ENCODE data around the gene SLC6A19. TPM values are rescaled to one million over a fixed set of nuclear protein-coding genes. Genes with fewer than 3 reads are reported as not detected.

Gene SLC6A19
- polyA plus RNA-seq, 3 donors, result 0.07 TPM; not detected in 1

DNA sequence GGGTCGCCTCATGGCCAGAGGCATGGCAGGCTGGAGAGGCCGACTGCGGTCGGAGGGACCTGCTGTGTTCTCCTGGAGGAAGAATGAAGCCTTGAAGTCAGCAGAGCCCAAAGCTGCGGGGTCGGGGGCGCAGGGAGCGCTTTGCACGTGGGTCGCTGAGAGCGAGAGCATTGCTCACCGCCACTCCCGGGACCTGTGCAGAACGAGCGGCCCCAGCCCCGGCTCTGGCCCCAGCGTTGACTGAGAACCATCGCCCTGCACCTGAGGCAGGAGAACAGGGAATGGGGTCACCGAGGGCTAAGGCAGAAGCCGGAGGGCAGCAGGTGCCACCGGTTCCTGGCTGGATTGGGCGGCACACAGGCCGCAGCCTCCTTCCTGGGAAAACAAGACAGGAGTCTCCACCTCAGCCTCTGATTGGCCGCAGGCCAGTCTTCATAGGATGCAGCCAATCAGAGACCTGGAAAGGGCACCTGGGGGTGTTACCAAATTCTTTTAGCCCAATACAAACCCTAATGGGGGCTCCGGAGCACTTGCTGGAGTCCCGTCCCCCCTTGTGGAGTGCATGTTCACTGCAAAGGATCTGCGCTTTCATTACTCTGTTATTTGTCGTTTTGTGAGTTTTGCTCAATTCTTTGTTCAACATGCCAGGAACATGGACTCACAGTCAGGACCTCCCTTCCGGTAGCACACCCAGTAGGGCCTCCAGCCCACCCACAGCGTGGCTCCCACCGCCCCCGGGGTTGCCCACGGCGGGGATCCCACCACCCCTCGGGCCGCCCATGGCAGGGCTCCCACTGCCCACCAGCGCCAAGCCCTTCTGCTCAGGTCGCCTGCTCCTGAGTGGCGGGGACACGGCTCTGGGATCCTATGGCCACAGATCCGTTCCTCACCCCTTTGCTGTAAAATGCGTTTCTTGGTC is 24.7 kb upstream of the SLC6A19 start:
- WGBS, 3 donors, result 86 to 87% (median 87%) methylated on average over 42 of the region's 42 CpGs
- H3K27ac ChIP-seq (ENCODE audit: low read depth, low read length), result no peak overlapping the region

DNA sequence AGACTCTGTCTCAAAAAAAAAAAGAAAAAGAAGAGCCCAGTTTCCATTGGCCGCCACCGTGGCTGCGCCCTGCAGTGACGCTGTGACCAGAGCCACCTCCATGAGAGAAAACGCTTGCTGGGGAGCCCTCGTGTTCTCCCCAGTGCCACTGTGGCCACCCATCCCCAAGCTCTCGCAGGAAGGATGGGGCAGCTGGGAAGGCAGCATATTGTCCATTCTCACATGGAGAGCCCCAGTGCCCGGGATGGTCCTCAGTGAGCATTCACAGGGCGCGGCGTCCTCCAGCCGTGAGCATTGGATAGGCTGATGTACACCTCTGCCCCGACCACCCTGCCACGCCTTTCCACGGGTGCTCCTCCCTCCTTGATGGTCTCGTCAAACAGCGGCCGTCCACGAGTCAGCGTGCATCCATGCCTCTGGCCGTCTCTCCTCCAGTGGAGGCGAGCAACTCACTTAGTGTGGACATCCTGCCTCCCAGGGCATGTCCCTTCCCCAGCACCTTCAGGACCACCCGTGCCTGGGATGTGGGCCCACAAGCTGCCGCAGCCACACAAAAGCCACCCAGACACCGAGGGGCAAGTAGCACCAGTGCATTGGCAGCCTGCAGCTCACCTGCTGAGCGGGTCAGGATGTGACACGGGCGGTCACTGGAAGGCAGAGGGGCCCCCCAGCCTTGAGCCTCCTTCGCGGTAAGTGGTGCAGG is 23.4 kb upstream of the SLC6A19 start:
- 85 to 92% (median 87%) methylated on average over 15 to 29 of the region's 30 CpGs for WGBS, 3 donors
- no peak overlapping the region for H3K27ac ChIP-seq (ENCODE audit: low read depth, low read length)

DNA sequence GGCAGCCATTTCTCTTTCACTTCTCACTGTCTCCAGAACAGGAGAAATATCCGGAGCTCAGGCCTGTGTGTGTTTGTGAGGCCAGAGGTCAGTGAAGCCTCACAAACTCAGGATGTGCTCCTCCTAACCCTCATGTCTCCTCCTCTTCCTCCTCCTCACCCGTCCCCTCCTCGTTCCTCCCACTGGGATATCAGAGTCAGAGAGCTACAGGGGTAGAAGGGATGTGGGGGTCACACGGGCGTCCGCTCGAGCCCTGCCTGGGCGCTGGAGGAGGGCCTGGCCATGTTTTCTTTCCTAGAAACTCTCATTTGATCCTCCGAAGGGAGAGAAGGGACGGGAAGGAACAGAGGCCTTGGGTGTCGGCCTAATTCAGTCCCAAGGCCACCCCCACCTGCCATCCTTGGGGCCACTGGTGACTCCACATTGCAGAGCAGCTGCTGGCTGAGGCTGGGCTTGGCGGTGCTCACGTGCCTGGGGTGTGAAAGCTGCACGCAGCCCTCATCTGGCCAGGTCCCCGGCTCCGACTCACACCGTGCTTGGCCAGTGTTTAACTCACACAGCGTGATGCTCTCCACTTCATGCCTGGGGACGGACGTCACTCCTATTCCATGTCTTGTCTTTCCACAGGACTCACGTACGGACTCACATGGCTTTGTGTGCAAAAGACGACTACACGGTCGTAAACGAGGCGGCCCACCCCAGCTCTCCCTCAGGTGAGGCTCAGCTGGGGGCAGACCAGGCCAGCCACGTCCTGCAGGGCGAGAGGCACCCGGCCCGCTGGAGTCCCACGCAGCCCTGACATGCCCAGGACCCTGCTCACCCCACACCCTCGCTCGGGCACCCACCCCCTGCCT is 22.6 kb upstream of the SLC6A19 start:
- WGBS, 3 donors, result 65 to 77% methylated on average over 31 to 33 of the region's 34 CpGs; no CpG with 5 or more reads in 1 of the 3 donors
- no peak overlapping the region for H3K27ac ChIP-seq (ENCODE audit: low read depth, low read length)

DNA sequence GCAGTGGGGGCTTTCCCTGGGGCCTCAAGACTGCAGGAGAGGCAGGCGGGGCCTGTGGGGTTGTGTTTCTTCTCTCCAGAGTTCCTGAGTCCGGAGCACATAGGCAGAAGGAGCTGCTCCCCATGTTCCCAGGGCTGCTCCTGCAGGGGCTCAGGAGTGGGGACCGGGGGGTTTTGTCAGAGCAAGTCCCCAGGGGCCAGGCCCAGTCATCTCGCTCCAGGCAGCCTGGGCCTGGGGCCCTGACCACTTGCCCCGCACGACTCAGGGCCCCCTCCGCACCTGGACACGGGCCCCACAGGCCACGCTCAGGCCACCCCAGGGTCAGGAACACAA is 22.0 kb upstream of the SLC6A19 start:
- WGBS, 3 donors, result 87 to 93% methylated on average over 6 to 9 of the region's 9 CpGs; no CpG with 5 or more reads in 1 of the 3 donors
- no peak overlapping the region for H3K27ac ChIP-seq (ENCODE audit: low read depth, low read length)

DNA sequence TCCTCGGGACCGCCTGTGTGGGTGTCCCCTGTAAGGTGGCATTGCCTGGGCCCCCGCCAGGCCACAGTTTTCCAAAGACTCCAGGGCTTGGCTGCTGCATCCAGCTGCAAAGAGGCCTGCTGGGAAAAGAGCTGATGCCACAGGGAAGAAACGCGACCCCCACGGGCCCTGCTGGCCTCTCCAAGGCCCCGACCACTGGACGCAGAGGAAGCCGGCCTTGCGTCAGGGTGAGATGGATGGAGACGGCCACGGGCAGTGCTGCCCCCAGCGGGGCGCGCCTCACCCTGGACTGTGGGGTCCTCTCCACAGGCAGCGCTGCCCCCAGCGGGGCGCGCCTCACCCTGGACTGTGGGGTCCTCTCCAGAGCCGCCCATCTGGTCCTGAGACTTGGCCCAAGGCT is 21.3 kb upstream of the SLC6A19 start:
- no peak overlapping the region for H3K27ac ChIP-seq (ENCODE audit: low read depth, low read length)
- WGBS, 3 donors, result 97 to 98% methylated on average over 5 to 11 of the region's 20 CpGs; no CpG with 5 or more reads in 1 of the 3 donors

DNA sequence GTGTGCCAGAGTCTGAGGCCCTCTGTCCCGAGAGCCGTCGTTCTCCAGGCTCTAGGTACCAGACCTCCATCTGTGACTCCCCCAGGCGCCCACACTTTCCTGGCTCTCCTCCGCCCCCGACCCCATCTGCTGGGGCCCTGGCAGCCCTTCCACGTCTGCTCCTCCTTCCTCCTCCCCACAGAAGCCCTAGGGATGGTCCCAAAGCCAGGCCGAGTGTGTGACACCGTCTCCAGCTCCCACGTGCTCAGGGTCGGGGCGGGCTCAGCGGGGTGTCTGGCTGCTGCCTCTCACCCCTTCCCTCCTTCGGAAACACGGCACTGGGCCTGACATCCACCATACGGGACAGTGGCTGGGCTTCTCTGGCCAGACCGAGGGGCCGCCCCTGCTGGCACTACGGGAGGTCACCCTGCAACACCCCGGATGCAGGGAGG is 20.5 kb upstream of the SLC6A19 start:
- 58 to 75% (median 70%) methylated on average over 20 of the region's 20 CpGs for WGBS, 3 donors
- no peak overlapping the region for H3K27ac ChIP-seq (ENCODE audit: low read depth, low read length)

DNA sequence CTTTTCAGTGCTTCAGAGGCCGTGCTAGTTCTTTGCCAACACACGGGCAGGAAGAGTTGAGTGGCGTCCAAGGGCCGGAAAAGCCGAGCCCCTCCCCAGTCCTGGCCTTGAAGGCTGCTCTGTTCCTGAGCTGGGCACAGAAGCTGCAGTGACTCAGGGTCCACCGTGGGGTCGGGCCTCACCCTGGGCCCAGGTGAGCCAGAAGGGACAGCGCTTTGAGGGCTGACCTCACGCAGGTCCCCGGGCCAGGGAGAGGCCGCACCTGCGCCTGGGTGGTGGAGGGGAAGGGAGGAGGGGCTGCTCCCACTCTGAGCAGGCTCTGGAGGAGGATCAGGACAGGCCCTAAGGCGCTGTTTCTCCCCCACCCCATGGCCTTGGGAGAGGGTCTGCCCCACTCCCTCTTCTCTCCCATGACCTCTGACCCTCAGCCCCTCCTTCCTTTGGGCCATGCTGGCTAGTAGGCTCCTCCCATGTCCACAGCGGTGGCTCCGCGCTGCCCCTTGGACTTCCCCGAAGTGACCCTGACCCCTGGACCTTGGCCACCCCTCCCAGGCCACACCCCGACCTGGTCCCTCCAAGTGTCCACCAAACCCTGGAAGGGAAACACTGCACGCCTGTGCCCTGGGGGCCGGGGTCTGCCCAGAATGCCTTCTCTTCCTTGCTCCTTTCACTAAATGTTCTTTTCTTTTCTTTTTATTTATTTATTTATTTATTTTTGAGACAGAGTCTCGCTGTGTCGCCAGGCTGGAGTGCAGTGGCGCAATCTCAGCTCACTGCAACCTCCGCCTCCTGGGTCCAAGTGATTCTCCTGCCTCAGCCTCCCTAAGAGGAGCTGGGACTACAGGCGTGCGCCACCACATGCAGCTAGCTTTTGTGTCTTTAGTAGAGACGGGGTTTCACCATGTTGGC is 19.7 kb upstream of the SLC6A19 start:
- H3K27ac ChIP-seq (ENCODE audit: low read depth, low read length), result no peak overlapping the region
- WGBS, 3 donors, result 40 to 74% (median 73%) methylated on average over 27 of the region's 27 CpGs

DNA sequence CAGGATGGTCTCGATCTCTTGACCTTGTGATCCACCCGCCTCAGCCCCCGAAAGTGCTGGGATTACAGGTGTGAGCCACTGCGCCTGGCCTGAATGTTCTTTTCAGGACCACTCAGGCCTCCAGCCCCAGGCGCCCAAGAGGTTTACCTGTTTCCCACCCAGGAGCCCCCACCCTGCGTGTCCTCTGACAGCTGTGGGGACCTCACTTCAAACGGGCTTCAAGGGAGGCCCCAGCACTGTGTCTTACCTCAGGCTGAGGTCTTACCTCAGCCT is 19.1 kb upstream of the SLC6A19 start:
- 77 to 78% (median 77%) methylated on average over 6 to 7 of the region's 7 CpGs for WGBS, 3 donors
- no peak overlapping the region for H3K27ac ChIP-seq (ENCODE audit: low read depth, low read length)

DNA sequence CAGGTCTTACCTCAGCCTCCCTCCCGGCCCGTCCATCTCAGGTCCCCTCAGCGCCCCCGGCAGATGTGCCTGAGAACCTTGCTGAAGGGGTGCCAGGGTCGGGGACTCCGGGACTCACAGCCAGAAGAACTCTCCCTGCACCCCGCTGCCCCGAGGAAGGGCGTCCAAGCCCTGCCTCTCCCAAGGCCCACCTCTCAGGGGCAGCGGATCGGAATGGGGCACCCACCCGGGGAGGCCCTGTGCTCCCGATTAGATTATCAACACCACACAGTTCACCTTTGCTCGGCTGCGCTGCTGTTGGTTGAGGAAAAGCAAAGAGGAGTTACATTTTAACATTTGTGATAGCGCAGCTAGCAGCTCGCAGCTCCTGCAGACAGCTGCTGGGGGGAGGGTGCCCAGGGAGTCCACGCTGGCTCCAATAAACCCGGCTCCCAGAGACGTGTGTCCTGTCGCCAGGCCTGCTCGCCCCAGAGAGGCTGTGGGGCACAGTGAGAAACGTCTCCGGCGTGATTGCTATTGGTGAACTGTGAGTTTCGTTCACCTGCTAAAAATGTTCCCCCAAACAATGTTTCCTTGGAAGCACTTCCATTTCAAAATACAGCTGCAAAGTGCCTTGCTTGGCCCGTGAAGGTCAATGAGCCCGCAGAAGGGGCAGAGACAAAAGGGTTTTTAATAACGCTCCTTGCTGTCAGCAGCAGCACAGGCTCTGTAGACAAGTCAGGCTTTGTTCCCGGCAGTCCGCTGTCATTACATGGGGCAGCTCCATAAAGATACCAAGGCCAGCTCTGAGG is 18.6 kb upstream of the SLC6A19 start:
- no peak overlapping the region for H3K27ac ChIP-seq (ENCODE audit: low read depth, low read length)
- WGBS, 3 donors, result 26 to 77% (median 74%) methylated on average over 31 of the region's 31 CpGs

DNA sequence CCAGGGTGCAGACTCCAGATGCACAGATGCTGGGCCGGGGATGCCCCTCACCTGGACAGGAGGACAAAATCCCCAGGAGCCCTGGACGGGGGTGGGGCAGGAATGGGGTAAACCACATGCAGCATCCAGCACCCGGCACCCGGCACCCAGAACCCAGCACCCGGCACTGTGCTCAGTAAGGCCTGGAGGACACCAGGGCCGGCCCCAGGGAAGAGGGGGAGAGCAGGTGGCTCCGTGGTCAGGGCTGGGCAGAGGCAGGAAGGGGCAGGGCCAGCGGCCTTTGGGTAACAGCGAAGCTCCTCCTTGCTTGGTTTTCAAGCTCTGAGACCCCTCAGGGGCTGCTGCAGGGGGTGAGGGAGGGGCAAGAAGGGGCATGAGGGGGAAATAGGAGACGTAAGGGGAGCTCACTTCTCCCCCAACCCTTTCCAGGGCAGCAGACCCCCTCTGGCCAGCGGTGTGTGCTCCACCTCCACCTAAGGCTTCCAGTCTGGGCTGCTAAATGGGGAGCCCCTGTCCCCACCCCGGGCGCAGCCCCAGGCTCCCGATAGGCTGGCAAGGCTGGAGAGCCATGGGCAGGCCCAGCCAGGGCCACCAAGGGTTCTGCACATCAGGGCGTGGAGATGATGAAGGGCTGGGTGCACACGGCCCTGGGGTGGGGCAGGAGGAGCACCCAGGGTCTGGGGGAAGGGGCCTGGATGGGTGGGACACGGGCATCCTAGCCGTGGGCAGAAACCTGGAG is 17.8 kb upstream of the SLC6A19 start:
- H3K27ac ChIP-seq (ENCODE audit: low read depth, low read length), result no peak overlapping the region
- WGBS, 3 donors, result 61 to 78% (median 75%) methylated on average over 15 to 18 of the region's 18 CpGs

DNA sequence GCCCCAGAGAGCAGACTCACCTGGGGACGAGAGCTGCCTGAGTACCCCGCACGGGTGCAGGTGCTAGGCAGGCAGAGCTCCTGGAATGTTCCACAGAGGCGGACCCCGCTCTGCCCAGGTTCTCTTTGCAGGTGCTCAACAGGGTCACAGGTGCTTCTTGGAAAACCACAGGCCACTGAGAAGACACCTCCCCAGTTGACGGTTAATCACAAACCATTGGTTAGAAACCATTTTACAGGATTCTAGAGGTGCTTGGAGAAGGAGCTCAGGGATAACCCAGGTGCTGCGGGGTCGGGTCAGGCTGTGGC is 17.3 kb upstream of the SLC6A19 start:
- 87 to 92% (median 92%) methylated on average over 8 of the region's 8 CpGs for WGBS, 3 donors
- no peak overlapping the region for H3K27ac ChIP-seq (ENCODE audit: low read depth, low read length)

DNA sequence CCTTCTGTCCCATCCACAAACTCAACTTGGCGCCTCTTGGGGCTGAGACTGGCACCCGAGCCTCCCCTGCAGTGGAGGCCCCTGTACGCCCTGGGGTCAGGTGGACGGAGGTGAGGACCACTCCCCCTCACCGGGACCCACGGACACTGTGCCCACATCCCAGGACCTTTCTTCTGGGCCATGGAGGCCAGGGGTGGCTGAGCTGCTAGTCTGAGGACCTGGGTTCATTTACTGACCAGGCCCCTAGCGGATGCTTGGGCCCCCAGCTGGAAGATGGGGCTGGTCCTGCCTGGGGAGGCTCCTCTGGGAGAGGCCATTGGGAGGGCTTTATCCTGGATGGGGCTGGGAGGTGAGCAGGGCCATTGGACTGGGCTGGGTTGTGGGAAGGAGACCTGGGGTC is 16.9 kb upstream of the SLC6A19 start:
- H3K27ac ChIP-seq (ENCODE audit: low read depth, low read length), result no peak overlapping the region
- 88 to 94% (median 91%) methylated on average over 7 of the region's 7 CpGs for WGBS, 3 donors

DNA sequence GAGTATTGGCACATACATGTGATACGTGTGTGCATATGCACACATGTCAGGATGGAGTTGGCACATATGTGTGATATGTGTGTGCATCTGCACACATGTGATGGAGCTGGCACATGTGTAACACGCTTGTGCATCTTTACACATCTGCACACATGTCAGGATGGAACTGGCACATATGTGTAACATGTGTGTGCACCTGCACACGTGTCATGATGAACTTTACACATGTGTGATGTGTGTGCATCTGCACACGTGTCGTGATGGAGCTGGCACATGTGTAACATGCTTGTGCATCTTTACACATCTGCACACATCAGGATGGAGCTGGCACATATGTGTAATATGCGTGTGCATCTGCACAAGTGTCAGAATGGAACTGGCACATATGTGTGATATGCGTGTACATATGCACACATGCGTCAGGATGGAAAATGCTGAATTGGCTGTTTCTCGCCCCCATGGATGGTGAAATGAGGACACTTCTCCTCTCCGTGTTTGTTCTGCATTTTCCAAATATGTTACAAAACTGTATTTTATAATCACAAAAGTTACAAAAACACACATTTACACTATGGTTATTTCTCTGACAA is 16.3 kb upstream of the SLC6A19 start:
- H3K27ac ChIP-seq (ENCODE audit: low read depth, low read length), result no peak overlapping the region
- 80 to 87% (median 85%) methylated on average over 10 of the region's 10 CpGs for WGBS, 3 donors

DNA sequence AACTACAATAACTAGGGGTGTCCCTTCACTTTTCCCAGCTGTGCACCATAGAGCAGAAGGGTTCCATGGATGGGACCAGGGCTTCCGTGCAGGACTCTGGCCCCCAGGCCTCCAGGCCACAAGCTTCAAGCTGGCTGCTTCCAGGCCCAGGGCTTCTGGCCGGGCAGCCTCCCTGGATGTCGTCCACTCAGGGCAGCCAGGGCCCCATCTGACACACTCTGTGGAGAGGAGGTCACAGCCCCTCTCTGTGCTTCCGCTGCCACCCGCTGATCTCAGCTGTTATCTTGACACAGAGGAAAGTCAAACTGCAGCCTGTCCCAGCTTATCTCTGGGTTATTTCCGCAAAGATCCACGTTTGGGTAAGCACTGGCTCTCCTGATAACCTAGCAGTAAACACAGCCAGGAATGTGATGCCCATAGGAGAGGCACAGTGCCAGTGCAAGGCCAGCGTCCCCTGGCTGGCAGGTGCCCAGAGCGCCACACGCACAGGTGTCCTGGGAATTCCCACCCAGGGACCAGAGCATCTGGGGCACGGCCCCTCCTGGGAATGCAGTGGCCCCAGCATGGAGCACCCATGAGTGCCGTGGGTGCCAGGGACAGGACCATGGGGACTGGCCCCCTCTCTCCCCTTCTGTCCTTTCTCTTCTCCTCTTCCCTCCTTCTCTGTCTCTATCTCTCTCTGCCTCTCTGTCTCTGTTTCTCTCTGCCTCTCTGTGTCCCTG is 15.6 kb upstream of the SLC6A19 start:
- WGBS, 3 donors, result 20 to 64% (median 64%) methylated on average over 12 of the region's 12 CpGs
- H3K27ac ChIP-seq (ENCODE audit: low read depth, low read length), result no peak overlapping the region

DNA sequence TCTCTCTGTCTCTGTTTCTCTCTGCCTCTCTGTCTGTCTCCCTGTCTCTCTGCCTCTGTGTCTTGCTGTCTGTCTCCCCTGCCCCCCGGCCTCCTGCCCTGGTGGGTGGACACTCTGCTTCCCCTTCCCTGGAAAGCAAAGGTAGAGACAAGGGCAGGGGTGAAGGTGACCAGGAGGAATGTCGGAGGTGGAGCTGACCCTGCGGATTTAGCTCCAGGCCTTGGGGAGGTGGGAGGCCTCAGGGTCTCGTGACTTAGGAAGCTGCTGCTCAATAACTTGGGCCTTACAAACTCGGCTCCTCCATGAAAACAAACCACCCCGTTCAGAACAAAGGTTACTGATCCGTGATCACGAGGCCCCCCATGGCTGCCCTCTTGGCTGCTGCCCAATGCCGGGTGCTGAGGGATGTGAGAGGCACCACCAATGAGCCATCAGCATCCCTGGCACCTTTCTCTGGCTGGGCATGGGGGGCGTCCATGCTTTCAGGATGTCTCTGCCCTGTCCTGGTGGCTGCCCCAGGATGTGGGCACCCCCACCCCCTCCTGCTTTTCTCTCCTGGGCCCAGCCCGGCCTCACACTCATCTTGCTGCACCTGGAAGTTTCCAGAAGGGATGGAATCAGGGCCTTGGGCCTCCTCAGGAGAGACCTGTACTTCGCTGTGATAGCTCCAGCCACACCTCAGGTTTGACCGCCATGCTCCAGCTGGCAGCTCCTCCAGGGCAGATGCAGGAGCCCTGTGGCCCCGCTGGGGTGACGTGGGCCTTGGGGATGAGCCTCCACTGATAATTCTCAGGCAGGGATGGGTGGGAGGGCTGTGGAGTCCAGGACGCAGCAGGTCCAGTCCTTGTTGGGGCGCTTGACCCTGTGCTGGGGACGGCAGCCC is 14.8 kb upstream of the SLC6A19 start:
- H3K27ac ChIP-seq (ENCODE audit: low read depth, low read length), result no peak overlapping the region
- WGBS, 3 donors, result 72 to 77% (median 75%) methylated on average over 18 of the region's 18 CpGs

Measured in adipose tissue (tissue), 3 donors.